GM13977 (cell line): Measurements from ENCODE around the gene DNAJC5G.
A peak's percentile ranks its signal among the peaks of the same experiment; 100 is the strongest.
"Not testable (repeated sequence)": the region's sequence is repeated elsewhere in the genome, so short reads cannot be mapped to it uniquely, and the experiment has no call there.

Experiments used
- DNase-seq: peaks from one replicate; pipeline ENCODE4 v3.0.0; 2012; ENCODE audit warnings: low spot score
- in situ Hi-C: fragments of 300-500 bp; cut with MboI; formaldehyde crosslinking; loops from one replicate; pipeline ENCODE4 v1.12.0; 2022; ENCODE audit warnings: low sequenced_read_pairs, low pct_unique_long_range_greater_than_20kb, mixed read lengths, inconsistent platforms; ENCODE audit not compliant: unreplicated experiment
- TF ChIP-seq, protein P1 (sequence below): IDR thresholded peaks from 2 replicates; pipeline ENCODE4 v1.5.1; 2012; ENCODE audit warnings: mild to moderate bottlenecking, control low read depth; ENCODE audit not compliant: insufficient read depth; ENCODE audit errors: extremely low read depth, missing control alignments

DNAJC5G gene

DNA sequence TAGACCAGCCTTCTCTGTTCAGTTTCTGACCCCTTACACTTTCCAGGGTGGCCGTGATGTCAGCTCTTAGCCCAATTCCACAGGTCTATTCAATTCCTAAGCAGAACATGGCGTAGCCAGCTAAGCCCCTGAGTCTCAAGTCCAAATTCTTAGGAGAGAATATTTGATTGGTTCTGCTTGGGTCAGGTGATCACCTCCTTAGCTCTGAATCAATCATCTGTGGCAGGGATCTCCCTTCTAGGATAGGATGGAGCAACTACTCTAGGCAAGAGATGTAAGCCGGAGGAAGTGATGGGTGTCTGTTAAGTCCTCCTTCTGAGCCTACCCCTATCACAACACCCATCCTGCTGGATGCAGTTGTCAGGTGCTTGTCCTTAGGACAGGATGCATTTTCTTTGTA, 22.0 kb downstream of the DNAJC5G start:
- TF ChIP-seq, protein P1, sequence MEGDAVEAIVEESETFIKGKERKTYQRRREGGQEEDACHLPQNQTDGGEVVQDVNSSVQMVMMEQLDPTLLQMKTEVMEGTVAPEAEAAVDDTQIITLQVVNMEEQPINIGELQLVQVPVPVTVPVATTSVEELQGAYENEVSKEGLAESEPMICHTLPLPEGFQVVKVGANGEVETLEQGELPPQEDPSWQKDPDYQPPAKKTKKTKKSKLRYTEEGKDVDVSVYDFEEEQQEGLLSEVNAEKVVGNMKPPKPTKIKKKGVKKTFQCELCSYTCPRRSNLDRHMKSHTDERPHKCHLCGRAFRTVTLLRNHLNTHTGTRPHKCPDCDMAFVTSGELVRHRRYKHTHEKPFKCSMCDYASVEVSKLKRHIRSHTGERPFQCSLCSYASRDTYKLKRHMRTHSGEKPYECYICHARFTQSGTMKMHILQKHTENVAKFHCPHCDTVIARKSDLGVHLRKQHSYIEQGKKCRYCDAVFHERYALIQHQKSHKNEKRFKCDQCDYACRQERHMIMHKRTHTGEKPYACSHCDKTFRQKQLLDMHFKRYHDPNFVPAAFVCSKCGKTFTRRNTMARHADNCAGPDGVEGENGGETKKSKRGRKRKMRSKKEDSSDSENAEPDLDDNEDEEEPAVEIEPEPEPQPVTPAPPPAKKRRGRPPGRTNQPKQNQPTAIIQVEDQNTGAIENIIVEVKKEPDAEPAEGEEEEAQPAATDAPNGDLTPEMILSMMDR, result no peak
- in situ Hi-C loops, result loop anchor here (25.0 kb wide), 2 partner anchors 335 to 460 kb away; partner anchors contain the start of genes DPYSL5 and MAPRE3
- no peak for DNase-seq

DNA sequence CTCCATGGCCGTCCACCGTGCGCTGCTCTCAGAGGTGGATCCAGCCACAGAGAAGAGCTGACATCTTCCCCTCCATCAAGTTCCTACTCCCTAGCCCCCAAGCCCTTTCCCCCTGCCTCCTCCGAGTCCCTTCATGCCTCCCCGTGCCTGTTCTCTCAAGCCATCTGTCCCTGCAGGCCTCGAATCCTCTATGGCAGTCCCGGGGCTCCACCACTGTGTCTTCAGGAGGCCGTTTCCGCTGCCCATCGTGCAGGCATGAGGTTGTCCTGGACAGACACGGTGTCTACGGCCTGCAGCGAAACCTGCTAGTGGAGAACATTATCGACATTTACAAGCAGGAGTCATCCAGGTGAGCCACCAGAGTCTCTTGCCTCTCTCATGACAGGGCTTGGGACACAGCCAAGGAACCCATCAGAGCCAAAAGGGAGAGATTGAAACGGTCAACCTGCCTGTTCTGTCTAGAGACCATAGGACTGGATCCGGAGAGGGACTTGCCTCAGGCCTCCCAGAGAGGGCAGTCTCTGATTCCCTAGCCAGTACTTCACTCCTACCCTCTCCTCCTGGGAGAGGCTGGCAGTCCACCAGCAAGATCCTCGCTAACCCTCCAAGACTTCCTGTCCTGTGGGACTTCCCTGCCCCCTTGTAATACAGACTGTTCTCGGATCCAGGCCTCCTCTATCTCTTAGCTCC, 23.3 kb downstream of the DNAJC5G start:
- TF ChIP-seq, protein P1, result no peak
- in situ Hi-C loops, result loop anchor here (25.0 kb wide), 2 partner anchors 336 to 461 kb away; partner anchors contain the start of genes DPYSL5 and MAPRE3
- no peak for DNase-seq

DNA sequence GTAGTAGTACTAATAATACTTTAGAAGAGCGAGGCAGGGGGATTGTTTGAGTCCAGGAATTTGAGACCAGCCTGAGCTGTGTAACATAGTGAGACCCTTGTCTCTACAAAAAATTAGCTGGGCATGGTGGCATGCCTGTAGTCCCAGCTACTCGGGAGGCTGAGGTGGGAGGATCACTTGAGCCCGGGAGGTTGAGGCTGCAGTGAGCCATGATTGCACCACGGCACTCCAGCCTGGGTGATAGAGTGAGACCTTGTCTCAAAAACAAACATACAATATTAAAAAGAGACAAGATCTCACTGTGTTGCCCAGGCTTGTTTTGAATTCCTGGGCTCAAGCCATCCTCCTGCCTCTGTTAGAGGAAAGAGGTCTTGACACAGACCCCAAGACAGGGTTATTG, 25.4 kb downstream of the DNAJC5G start:
- DNase-seq, in situ Hi-C loops: not testable (repeated sequence)

DNA sequence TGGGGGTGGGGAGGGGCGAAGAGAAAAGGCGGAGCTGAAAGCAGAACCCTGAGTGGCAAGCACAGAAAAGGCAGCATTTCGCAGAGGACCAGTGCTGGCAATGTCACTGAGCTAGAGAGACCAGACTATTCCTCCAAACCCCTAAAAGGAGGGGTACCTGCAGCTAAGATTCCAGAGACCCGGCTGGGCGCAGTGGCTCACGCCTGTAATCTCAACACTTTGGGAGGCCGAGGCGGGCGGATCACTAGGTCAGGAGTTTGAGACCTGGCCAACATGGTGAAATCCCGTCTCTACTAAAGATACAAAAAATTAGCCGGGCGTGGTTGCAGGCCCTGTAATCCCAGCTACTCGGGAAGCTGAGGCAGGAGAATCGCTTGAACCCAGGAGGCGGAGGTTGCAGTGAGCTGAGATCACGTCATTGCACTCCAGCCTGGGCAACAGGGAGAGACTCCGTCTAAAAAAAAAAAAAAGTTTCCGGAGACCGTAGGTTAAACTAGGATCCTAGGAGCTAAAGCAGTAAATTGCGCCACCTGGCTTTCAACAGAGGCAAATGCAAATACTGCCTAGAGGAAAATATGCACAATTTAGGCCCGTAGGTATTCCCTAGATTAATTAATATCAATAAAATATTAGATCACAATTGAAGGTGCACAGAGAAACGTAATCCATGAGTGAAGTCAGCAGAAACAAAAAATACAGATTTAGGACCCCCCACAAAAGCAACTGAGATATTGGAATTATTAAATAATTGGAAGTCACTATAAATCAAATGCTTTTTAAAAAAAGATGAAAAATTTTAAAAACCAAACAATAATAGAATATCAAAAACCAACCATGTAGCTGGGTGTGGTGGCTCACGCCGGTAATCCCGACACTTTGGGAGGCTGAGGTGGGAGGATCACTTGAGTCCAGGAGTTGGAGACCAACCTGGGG, 28.1 kb downstream of the DNAJC5G start:
- TF ChIP-seq, protein P1, result peak; percentile 77
- in situ Hi-C loops, result no loop called here
- peak; percentile 73 for DNase-seq

DNA sequence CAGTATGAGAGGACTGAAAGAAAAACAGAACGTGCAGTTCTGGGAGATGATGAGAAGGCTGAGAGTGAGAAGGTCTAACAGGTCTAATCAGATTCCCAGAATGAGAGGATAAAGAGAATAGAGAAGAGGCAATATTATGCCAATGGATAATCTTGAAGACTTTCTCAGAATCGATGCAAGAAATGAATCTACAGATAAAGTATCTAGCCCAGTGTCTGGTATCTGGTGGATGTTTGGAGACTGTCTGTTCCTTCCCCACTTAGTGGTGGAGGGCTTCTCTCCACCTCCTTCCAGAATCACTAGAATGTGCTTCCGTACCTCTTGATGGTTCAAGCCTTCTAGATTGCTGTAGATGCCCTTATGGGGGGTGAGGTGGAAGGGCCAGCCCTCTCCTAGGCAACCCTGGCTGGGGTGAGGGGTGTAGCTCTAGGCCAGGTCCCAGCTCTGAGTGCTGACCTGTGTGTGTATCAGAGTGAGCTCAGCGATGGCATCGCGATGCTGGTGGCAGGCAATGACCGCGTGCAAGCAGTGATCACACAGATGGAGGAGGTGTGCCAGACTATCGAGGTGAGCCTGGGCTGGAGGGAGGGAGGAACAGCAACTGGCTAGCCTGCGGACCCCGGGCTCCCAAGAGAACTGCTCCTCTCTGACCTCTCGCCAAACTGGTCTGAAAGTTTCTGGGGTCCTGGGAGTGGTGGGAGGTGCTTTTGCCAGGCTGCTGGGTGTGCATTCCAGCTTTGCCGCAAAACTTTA, 29.4 kb downstream of the DNAJC5G start:
- DNase-seq, result no peak
- in situ Hi-C loops, result no loop called here
- TF ChIP-seq, protein P1, result no peak

DNA sequence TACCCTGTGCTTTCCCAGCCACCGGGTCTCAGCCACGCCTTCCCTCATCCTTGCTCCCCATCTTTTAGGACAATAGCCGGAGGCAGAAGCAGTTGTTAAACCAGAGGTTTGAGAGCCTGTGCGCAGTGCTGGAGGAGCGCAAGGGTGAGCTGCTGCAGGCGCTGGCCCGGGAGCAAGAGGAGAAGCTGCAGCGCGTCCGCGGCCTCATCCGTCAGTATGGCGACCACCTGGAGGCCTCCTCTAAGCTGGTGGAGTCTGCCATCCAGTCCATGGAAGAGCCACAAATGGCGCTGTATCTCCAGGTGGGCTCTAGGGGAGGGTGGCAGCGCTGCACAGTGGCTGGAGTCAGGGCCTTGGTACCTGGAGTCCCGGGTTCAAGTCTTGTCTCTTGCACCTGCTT, 30.3 kb downstream of the DNAJC5G start:
- no peak for DNase-seq
- in situ Hi-C loops, result no loop called here
- TF ChIP-seq, protein P1, result no peak
